ENCODE data around the gene CACNA1D.

CACNA1D gene

GRCh38 chr3:53804697-53805462 lies 310.5 kb downstream of the CACNA1D start:
- no peak overlapping the region for H3K27ac ChIP-seq
- TF ChIP-seq CTCF (IDR thresholded peaks at IDR 0.05), result no peak
- no peak for TF ChIP-seq ZFX (IDR thresholded peaks at IDR 0.05; ENCODE audit: borderline replicate concordance)

- no peak for TF ChIP-seq CTCF (IDR thresholded peaks at IDR 0.05)
- no peak for TF ChIP-seq ZFX (IDR thresholded peaks at IDR 0.05; ENCODE audit: borderline replicate concordance)
- H3K27ac ChIP-seq, result no peak overlapping the region
Observed at GRCh38 chr3:53805463-53806159, 311.2 kb downstream of the CACNA1D start.

GRCh38 chr3:53806182-53807116 lies 312.0 kb downstream of the CACNA1D start:
- no peak overlapping the region for H3K27ac ChIP-seq
- TF ChIP-seq CTCF (IDR thresholded peaks at IDR 0.05) (no peak), ZFX (IDR thresholded peaks at IDR 0.05; ENCODE audit: borderline replicate concordance) (no peak)

GRCh38 chr3:53807117-53807810 lies 312.9 kb downstream of the CACNA1D start:
- TF ChIP-seq ZFX (IDR thresholded peaks at IDR 0.05; ENCODE audit: borderline replicate concordance) (no peak), CTCF (IDR thresholded peaks at IDR 0.05) (no peak)
- H3K27ac ChIP-seq, result no peak overlapping the region

- no peak overlapping the region for H3K27ac ChIP-seq
- no peak for TF ChIP-seq CTCF (IDR thresholded peaks at IDR 0.05)
- no peak for TF ChIP-seq ZFX (IDR thresholded peaks at IDR 0.05; ENCODE audit: borderline replicate concordance)
Observed at GRCh38 chr3:53808496-53808895, 314.1 kb downstream of the CACNA1D start.

- TF ChIP-seq ZFX (IDR thresholded peaks at IDR 0.05; ENCODE audit: borderline replicate concordance), result no peak
Observed at GRCh38 chr3:53809267-53809666, 314.9 kb downstream of the CACNA1D start.

More at GRCh38 chr3:53809267-53809666, 314.9 kb downstream of the CACNA1D start:
- H3K27ac ChIP-seq, result no peak overlapping the region
